ENCODE data around the gene DUSP7. TPM values are rescaled to one million over a fixed set of nuclear protein-coding genes. Genes with fewer than 3 reads are reported as not detected.

Gene DUSP7
- polyA plus RNA-seq, 3 donors = 2.8 to 36.8 (median 3.9) TPM

GRCh38 chr3:52061121-52061910 is 4.9 kb upstream of the DUSP7 start:
- Histone ChIP-seq H3K9ac (ENCODE audit: insufficient read depth, low read length, poor library complexity, severe bottlenecking) (peak overlapping the region; percentile 19), H3K36me3 (replicated peaks in 1 of 2; ENCODE audit: control insufficient read depth in 1 of 2, insufficient read depth in 2 of 2, low read length in 2 of 2) (no peaks in the 10 kb centered on the region), H3K79me2 (ENCODE audit: insufficient read depth, low read length) (peaks cover 5% of the 10 kb centered on the region), H3K9me3 (replicated peaks in 1 of 2; ENCODE audit: control insufficient read depth in 1 of 2, insufficient read depth in 1 of 2, low read length in 2 of 2) (no peaks in the 10 kb centered on the region), H3K27ac (ENCODE audit: low read depth in 1 of 2, low read length in 2 of 2) (peak overlapping the region; percentile 83 to 84), H3K4me2 (replicated peaks; ENCODE audit: extremely low read depth, low read length, poor library complexity, severe bottlenecking) (peak overlapping the region; percentile 43), H3K27me3 (ENCODE audit: control insufficient read depth in 2 of 2, insufficient read depth in 2 of 2, low read length in 2 of 2) (no peaks in the 10 kb centered on the region), H3K4me3 (replicated peaks in 1 of 3; ENCODE audit: low read depth in 2 of 3, low read length in 3 of 3) (no peak overlapping the region), H3K4me1 (ENCODE audit: control insufficient read depth in 1 of 2, insufficient read depth in 2 of 2, low read length in 2 of 2) (peaks cover 55 to 68% of the 10 kb centered on the region in 2 donors), H2AFZ (ENCODE audit: insufficient read depth, low read depth, low read length, poor library complexity, severe bottlenecking) (no peak overlapping the region), H4K20me1 (ENCODE audit: insufficient read depth, low read length) (no peaks in the 10 kb centered on the region)
- Mint-ChIP-seq H3K4me1 (peaks cover 64% of the 10 kb centered on the region), H3K4me3 (peak overlapping the region; percentile 42 to 64), H3K36me3 (no peaks in the 10 kb centered on the region), H3K9me3 (no peaks in the 10 kb centered on the region), H3K27me3 (ENCODE audit: low read depth in 3 of 3) (peaks cover 0 to 3% (median 0%) of the 10 kb centered on the region in 3 donors), H3K27ac (peak overlapping the region; percentile 87 to 97 (median 93))
- WGBS (ENCODE audit: insufficient coverage) = 96% methylated on average over 2 of the region's 4 CpGs
- TF ChIP-seq, protein P1, sequence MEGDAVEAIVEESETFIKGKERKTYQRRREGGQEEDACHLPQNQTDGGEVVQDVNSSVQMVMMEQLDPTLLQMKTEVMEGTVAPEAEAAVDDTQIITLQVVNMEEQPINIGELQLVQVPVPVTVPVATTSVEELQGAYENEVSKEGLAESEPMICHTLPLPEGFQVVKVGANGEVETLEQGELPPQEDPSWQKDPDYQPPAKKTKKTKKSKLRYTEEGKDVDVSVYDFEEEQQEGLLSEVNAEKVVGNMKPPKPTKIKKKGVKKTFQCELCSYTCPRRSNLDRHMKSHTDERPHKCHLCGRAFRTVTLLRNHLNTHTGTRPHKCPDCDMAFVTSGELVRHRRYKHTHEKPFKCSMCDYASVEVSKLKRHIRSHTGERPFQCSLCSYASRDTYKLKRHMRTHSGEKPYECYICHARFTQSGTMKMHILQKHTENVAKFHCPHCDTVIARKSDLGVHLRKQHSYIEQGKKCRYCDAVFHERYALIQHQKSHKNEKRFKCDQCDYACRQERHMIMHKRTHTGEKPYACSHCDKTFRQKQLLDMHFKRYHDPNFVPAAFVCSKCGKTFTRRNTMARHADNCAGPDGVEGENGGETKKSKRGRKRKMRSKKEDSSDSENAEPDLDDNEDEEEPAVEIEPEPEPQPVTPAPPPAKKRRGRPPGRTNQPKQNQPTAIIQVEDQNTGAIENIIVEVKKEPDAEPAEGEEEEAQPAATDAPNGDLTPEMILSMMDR (IDR thresholded peaks at IDR 0.05) = no peak
- DNase-seq = peak in 1 of 3 donors; percentile 28
- intact Hi-C loops (cut with micrococcal nuclease) = loop anchor here in 1 of 2 donors (5.0 kb wide), 1 partner anchor 136 kb away; the partner anchor contains the start of gene ALAS1

GRCh38 chr3:52059781-52060180 is 3.4 kb upstream of the DUSP7 start:
- Histone ChIP-seq H2AFZ (ENCODE audit: insufficient read depth, low read depth, low read length, poor library complexity, severe bottlenecking) (no peak overlapping the region), H3K4me3 (replicated peaks in 1 of 3; ENCODE audit: low read depth in 2 of 3, low read length in 3 of 3) (no peak overlapping the region), H3K9ac (ENCODE audit: insufficient read depth, low read length, poor library complexity, severe bottlenecking) (no peak overlapping the region), H3K27ac (ENCODE audit: low read depth in 1 of 2, low read length in 2 of 2) (no peak overlapping the region), H3K79me2 (ENCODE audit: insufficient read depth, low read length) (peaks cover 18% of the 10 kb centered on the region), H3K9me3 (replicated peaks in 1 of 2; ENCODE audit: control insufficient read depth in 1 of 2, insufficient read depth in 1 of 2, low read length in 2 of 2) (no peaks in the 10 kb centered on the region), H3K36me3 (replicated peaks in 1 of 2; ENCODE audit: control insufficient read depth in 1 of 2, insufficient read depth in 2 of 2, low read length in 2 of 2) (no peaks in the 10 kb centered on the region), H3K27me3 (ENCODE audit: control insufficient read depth in 2 of 2, insufficient read depth in 2 of 2, low read length in 2 of 2) (no peaks in the 10 kb centered on the region), H3K4me2 (replicated peaks; ENCODE audit: extremely low read depth, low read length, poor library complexity, severe bottlenecking) (no peak overlapping the region), H3K4me1 (ENCODE audit: control insufficient read depth in 1 of 2, insufficient read depth in 2 of 2, low read length in 2 of 2) (peaks cover 43 to 56% of the 10 kb centered on the region in 2 donors), H4K20me1 (ENCODE audit: insufficient read depth, low read length) (peaks cover 10% of the 10 kb centered on the region)
- Mint-ChIP-seq H3K4me1 (peaks cover 52% of the 10 kb centered on the region), H3K36me3 (no peaks in the 10 kb centered on the region), H3K27ac (peak overlapping the region in 1 of 7 donors; percentile 80), H3K9me3 (peaks cover 0 to 1% (median 0%) of the 10 kb centered on the region in 7 donors), H3K27me3 (ENCODE audit: low read depth in 3 of 3) (peaks cover 0 to 3% (median 0%) of the 10 kb centered on the region in 3 donors), H3K4me3 (no peak overlapping the region)
- DNase-seq = no peak
- WGBS (ENCODE audit: insufficient coverage) = 97% methylated on average over 4 of the region's 7 CpGs
- TF ChIP-seq, protein P1 (IDR thresholded peaks at IDR 0.05) = no peak
- intact Hi-C loops (cut with micrococcal nuclease) = loop anchor here (5.0 kb wide), 3 partner anchors 63 to 138 kb away; partner anchors contain the start of genes ALAS1 (in 1 of the 2), PARP3 (in 1 of the 2) and RRP9 (in 1 of the 2)
